GM23338 (cell line): ENCODE measurements around the gene CALY. TPM values are rescaled to one million over a fixed set of nuclear protein-coding genes. Genes with fewer than 3 reads are reported as not detected.

Experiments used
- ATAC-seq: fragments of 200-7000 bp; cut with Tn5 transposase; 3 replicates; pipeline ENCODE4 v1.9.1; 2020
- DNase-seq: peaks from one replicate; pipeline ENCODE4 v3.0.0-alpha.2; 2015; ENCODE audit warnings: low spot score
- H2AFZ ChIP-seq: fragments of 200-600 bp; sonication (generic); 2 replicates; pipeline ENCODE4 v1.8.0; 2016; ENCODE audit warnings: antibody characterized with exemption, mild to moderate bottlenecking, moderate library complexity
- H3F3A ChIP-seq: fragments of 200-600 bp; sonication (generic); replicated peaks from 2 replicates; pipeline ENCODE4 v1.8.0; 2017; ENCODE audit warnings: antibody characterized with exemption, mixed run types, low read depth
- H3K27ac ChIP-seq: fragments of 200-600 bp; sonication (generic); 2 replicates; pipeline ENCODE4 v1.6.1; 2016; ENCODE audit warnings: low read depth
- H3K27me3 ChIP-seq: fragments of 200-600 bp; sonication (generic); 2 replicates; pipeline ENCODE4 v1.8.0; 2016; ENCODE audit warnings: mild to moderate bottlenecking, mixed run types, moderate library complexity; ENCODE audit not compliant: insufficient read depth
- H3K36me3 ChIP-seq: fragments of 200-600 bp; sonication (generic); 2 replicates; pipeline ENCODE4 v1.8.0; 2016; ENCODE audit warnings: mild to moderate bottlenecking; ENCODE audit not compliant: insufficient read depth
- H3K4me1 ChIP-seq: fragments of 200-600 bp; sonication (generic); 2 replicates; pipeline ENCODE4 v1.8.0; 2016; ENCODE audit warnings: mild to moderate bottlenecking, moderate library complexity; ENCODE audit not compliant: insufficient read depth
- H3K4me2 ChIP-seq: fragments of 200-600 bp; sonication (generic); 2 replicates; pipeline ENCODE4 v1.7.1; 2017; ENCODE audit warnings: mixed run types
- H3K4me3 ChIP-seq: fragments of 200-600 bp; sonication (generic); 2 replicates; pipeline ENCODE4 v1.6.1; 2016; ENCODE audit warnings: mixed run types
- H3K79me2 ChIP-seq: fragments of 200-600 bp; sonication (generic); replicated peaks from 2 replicates; pipeline ENCODE4 v1.8.0; 2017; ENCODE audit warnings: mild to moderate bottlenecking; ENCODE audit not compliant: insufficient read depth
- H3K9me2 ChIP-seq: fragments of 200-600 bp; sonication (generic); 2 replicates; pipeline ENCODE4 v1.8.0; 2017; ENCODE audit not compliant: insufficient read depth
- H4K20me1 ChIP-seq: fragments of 200-600 bp; sonication (generic); replicated peaks from 2 replicates; pipeline ENCODE4 v1.8.0; 2017; ENCODE audit warnings: mild to moderate bottlenecking; ENCODE audit not compliant: insufficient read depth
- H3K27ac Mint-ChIP-seq: 2 replicates; pipeline ENCODE4 v1.8.0; 2020; ENCODE audit warnings: inconsistent platforms, mild to moderate bottlenecking, moderate library complexity, mixed read lengths
- H3K27me3 Mint-ChIP-seq: 3 replicates; pipeline ENCODE4 v1.8.0; 2022; ENCODE audit warnings: low read depth, mild to moderate bottlenecking, moderate library complexity, mixed read lengths, inconsistent platforms; ENCODE audit not compliant: insufficient read depth, poor library complexity
- H3K36me3 Mint-ChIP-seq: 3 replicates; pipeline ENCODE4 v1.8.0; 2021; ENCODE audit warnings: low read depth, mild to moderate bottlenecking, inconsistent platforms, moderate library complexity, mixed read lengths
- H3K4me1 Mint-ChIP-seq: 3 replicates; pipeline ENCODE4 v1.8.0; 2020; ENCODE audit warnings: mild to moderate bottlenecking, inconsistent platforms, mixed read lengths
- H3K4me3 Mint-ChIP-seq: 3 replicates; pipeline ENCODE4 v1.8.0; 2021; ENCODE audit warnings: moderate library complexity, mild to moderate bottlenecking, inconsistent platforms, mixed read lengths
- H3K9me3 Mint-ChIP-seq: 3 replicates; pipeline ENCODE4 v1.8.0; 2020; ENCODE audit warnings: moderate library complexity, mild to moderate bottlenecking, inconsistent platforms, mixed read lengths
- CREB1 ChIP-seq: fragments of 250-450 bp; sonication (Bioruptor Pico); IDR thresholded peaks from 2 replicates; pipeline ENCODE4 v1.5.0; 2020; ENCODE audit warnings: low read depth, mild to moderate bottlenecking, moderate library complexity
- CTCF ChIP-seq, 2 experiments: fragments of 200-600 bp in 1 of 2; sonication (generic) in 1 of 2; conservative IDR thresholded peaks; 2 replicates each; pipeline versions ENCODE4 v1.5.1 to v1.6.1; 2016 to 2017; ENCODE audit warnings: antibody characterized with exemption in 2 of 2, low read depth in 2 of 2, mild to moderate bottlenecking in 2 of 2, moderate library complexity in 1 of 2
- ETS1 ChIP-seq: IDR thresholded peaks from 2 replicates; pipeline ENCODE4 v1.6.1; 2016; ENCODE audit warnings: antibody characterized with exemption
- EZH2phosphoT487 ChIP-seq: fragments of 200-600 bp; sonication (generic); IDR thresholded peaks from one replicate; pipeline ENCODE4 v1.8.1; 2018; ENCODE audit warnings: antibody characterized with exemption; ENCODE audit not compliant: unreplicated experiment
- JUNB ChIP-seq: IDR thresholded peaks from one replicate; pipeline ENCODE4 v1.6.1; 2016; ENCODE audit warnings: antibody characterized with exemption; ENCODE audit not compliant: unreplicated experiment
- NANOG ChIP-seq: IDR thresholded peaks from 2 replicates; pipeline ENCODE4 v1.6.1; 2016; ENCODE audit warnings: antibody characterized with exemption, borderline replicate concordance
- STAT1 ChIP-seq: IDR thresholded peaks from one replicate; pipeline ENCODE4 v1.6.1; 2016; ENCODE audit warnings: antibody characterized with exemption; ENCODE audit not compliant: unreplicated experiment
- ZNF331 ChIP-seq: fragments of 250-450 bp; sonication (Bioruptor Pico); IDR thresholded peaks from 2 replicates; pipeline ENCODE4 v1.5.0; 2020; ENCODE audit warnings: low read depth, mild to moderate bottlenecking, moderate library complexity
- polyA plus RNA-seq: library from polyadenylated mRNA; unstranded; fragments of >200 nt; fragmentation: Nextera tagmentation; extraction: Ambion mirVana; gene quantifications from 2 replicates; pipeline ENCODE4 v1.2.1, GENCODE V29; 2016
- total RNA-seq: library from RNA; depleted of rRNA; stranded (reverse); fragments of >200 nt; shearing (Covaris generic); gene quantifications from 2 replicates; pipeline ENCODE4 v1.2.3, GENCODE V29; 2014

CALY gene
- total and polyA plus RNA-seq, 2 experiments from 2014 or later = 1.0 to 8.0 TPM

GRCh38 chr10:133287832-133288500 lies 48.7 kb downstream of the CALY start:
- H3K36me3 Mint-ChIP-seq = peaks cover 61% of the 10 kb centered on the region
- H3K36me3 ChIP-seq = peaks cover 19% of the 10 kb centered on the region
- no peaks in the 10 kb centered on the region for H3K79me2 ChIP-seq
- no peak overlapping the region for H3K4me2 ChIP-seq
- H3K4me1 Mint-ChIP-seq = no peaks in the 10 kb centered on the region
- H3K27me3 Mint-ChIP-seq = peaks cover 13% of the 10 kb centered on the region
- ATAC-seq (no peak), DNase-seq (no peak)
- no peaks in the 10 kb centered on the region; the same call in 1 of the 2 replicates for H4K20me1 ChIP-seq
- no peak overlapping the region for H3K4me3 ChIP-seq
- H3K9me3 Mint-ChIP-seq = no peaks in the 10 kb centered on the region
- no peak overlapping the region for H3K27ac ChIP-seq
- no peaks in the 10 kb centered on the region for H3K9me2 ChIP-seq
- H2AFZ ChIP-seq = no peak overlapping the region
- no peak overlapping the region for H3K4me3 Mint-ChIP-seq
- 0 out of 2 replicates have a peak, but pooled peaks cover 6% of the 10 kb centered on the region for H3F3A ChIP-seq
- no peak for TF ChIP-seq CREB1 (CRISPR knock-in tag)
- no peaks in the 10 kb centered on the region for H3K27me3 ChIP-seq
- no peak overlapping the region for H3K27ac Mint-ChIP-seq
- H3K4me1 ChIP-seq = no peaks in the 10 kb centered on the region

GRCh38 chr10:133286366-133286765 lies 50.3 kb downstream of the CALY start:
- H3K9me3 Mint-ChIP-seq = no peaks in the 10 kb centered on the region
- Histone ChIP-seq H3K9me2 (no peaks in the 10 kb centered on the region), H3K27me3 (no peaks in the 10 kb centered on the region), H3K4me3 (no peak overlapping the region), H3K4me2 (no peak overlapping the region), H4K20me1 (no peaks in the 10 kb centered on the region; the same call in 1 of the 2 replicates), H3K36me3 (peaks cover 19% of the 10 kb centered on the region; the same call in 1 of the 2 replicates), H3K4me1 (no peaks in the 10 kb centered on the region), H3F3A (0 out of 2 replicates have a peak, but pooled peaks cover 6% of the 10 kb centered on the region), H3K79me2 (no peaks in the 10 kb centered on the region), H3K27ac (no peak overlapping the region), H2AFZ (no peak overlapping the region)
- H3K36me3 Mint-ChIP-seq = peaks cover 68% of the 10 kb centered on the region
- H3K4me1 Mint-ChIP-seq = no peaks in the 10 kb centered on the region
- TF ChIP-seq NANOG (no peak), EZH2phosphoT487 (no peak)
- DNase-seq (no peak), ATAC-seq (no peak)
- H3K4me3 Mint-ChIP-seq = no peak overlapping the region
- H3K27ac Mint-ChIP-seq = no peak overlapping the region
- peaks cover 13% of the 10 kb centered on the region for H3K27me3 Mint-ChIP-seq

- no peak overlapping the region for H3K4me3 Mint-ChIP-seq
- no peak overlapping the region for H3K4me3 ChIP-seq
- peaks cover 11% of the 10 kb centered on the region for H3K27me3 Mint-ChIP-seq
These were observed 51.5 kb downstream of the CALY start for GRCh38 chr10:133285217-133285616.

More at GRCh38 chr10:133285217-133285616, 51.5 kb downstream of the CALY start:
- no peak overlapping the region for H3K4me2 ChIP-seq
- Mint-ChIP-seq H3K9me3 (no peaks in the 10 kb centered on the region), H3K4me1 (no peaks in the 10 kb centered on the region), H3K27ac (no peak overlapping the region), H3K36me3 (peaks cover 62% of the 10 kb centered on the region)
- H3K36me3 ChIP-seq = peaks cover 19% of the 10 kb centered on the region; the same call in 1 of the 2 replicates
- ATAC-seq (no peak), DNase-seq (no peak)
- H4K20me1 ChIP-seq = no peaks in the 10 kb centered on the region; the same call in 1 of the 2 replicates
- no peaks in the 10 kb centered on the region for H3K79me2 ChIP-seq
- 0 out of 2 replicates have a peak, but pooled peaks cover 6% of the 10 kb centered on the region for H3F3A ChIP-seq
- no peak overlapping the region for H2AFZ ChIP-seq
- no peaks in the 10 kb centered on the region for H3K9me2 ChIP-seq
- TF ChIP-seq JUNB (no peak), EZH2phosphoT487 (no peak), CTCF (conservative IDR thresholded peaks at IDR 0.05; ENCODE audit: low read depth in 2 of 2) (no peak), STAT1 (no peak), ZNF331 (CRISPR knock-in tag) (no peak), ETS1 (no peak)
- no peaks in the 10 kb centered on the region for H3K4me1 ChIP-seq
- no peak overlapping the region for H3K27ac ChIP-seq
- H3K27me3 ChIP-seq = no peaks in the 10 kb centered on the region
